HG03457 (cell line): ENCODE results near the gene TSPAN31.
A peak's percentile ranks its signal among the peaks of the same experiment; 100 is the strongest.
"Not testable (repeated sequence)": the region's sequence is repeated elsewhere in the genome, so short reads cannot be mapped to it uniquely, and the experiment has no call there.

Experiments
- ATAC-seq: cut with Tn5 transposase; IDR thresholded peaks from one replicate; pipeline ENCODE4 v1.9.1; 2021; ENCODE audit warnings: moderate number of reproducible peaks; ENCODE audit not compliant: unreplicated experiment

The TSPAN31 gene

GRCh38 chr12:57765698-57766463, 21.0 kb downstream of the TSPAN31 start:
- no peak for ATAC-seq

DNA sequence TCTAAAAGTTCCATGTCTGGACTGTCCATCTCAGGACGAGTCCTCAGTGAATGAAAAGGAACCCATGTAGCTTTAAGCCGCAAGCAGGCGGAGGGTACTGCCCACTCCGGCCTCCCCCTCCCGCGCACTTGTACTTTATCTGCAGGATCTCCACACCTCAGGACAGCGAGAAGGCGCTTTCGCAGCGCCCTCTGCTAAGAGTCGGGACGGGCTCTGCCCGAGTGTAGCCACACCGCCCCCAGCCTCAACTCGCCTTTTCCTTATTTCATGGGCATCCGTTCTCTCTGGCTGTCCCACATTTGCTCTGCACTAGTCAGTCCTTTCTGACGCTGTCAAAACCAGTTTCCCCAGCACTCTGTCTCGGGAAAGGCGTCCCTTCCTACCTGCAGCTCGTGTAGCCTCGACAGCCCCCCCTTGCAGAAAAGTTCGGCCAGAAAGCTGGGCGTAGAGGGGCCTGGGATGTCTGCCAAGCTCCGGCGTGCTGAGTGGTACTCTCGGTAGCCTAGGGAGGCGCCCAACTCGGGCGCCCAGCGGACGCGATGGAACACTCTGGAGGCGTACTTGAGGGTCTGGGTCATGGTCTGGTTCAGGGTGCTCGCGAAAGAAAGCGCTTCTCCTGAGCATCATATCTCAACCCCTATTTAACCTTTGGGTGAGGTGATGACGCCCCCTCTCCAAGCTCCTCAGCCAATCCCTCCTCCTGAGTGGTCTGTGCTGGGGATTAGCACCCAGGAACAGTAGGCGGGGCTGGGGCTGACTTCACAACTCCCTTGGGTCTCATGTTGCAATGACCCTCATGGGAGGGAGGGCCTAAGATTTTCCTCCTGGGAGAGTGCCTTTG, 21.8 kb downstream of the TSPAN31 start, which contains the start of gene CYP27B1:
TSS of gene CYP27B1 (minus strand) at position 615 of the 841 bp plus-strand sequence. CDS start at position 578, 37 bp downstream.
- no peak for ATAC-seq

DNA sequence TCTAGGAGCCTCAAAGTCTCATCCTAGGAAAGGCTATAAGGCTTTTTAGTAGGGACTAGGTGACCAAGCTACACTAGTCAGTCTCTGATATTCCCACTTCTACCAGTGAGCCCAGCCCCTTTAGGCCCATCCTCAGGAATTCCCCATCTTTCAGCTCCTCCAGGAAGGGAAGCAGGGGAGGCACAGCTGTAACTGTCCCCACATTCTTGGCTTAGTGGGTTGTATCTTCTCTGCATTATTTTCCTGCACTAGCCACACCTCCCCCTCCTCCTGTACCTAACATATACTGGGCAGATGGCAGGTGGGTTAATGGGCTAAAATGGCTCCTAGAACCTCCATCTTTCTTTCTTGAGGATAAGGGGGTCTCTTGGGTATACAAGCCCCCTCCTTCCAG, 22.5 kb downstream of the TSPAN31 start:
- ATAC-seq = no peak

- no peak for ATAC-seq
These were observed 23.0 kb downstream of the TSPAN31 start for GRCh38 chr12:57767876-57768275.

GRCh38 chr12:57769594-57769993, 24.8 kb downstream of the TSPAN31 start:
- ATAC-seq = no peak

DNA sequence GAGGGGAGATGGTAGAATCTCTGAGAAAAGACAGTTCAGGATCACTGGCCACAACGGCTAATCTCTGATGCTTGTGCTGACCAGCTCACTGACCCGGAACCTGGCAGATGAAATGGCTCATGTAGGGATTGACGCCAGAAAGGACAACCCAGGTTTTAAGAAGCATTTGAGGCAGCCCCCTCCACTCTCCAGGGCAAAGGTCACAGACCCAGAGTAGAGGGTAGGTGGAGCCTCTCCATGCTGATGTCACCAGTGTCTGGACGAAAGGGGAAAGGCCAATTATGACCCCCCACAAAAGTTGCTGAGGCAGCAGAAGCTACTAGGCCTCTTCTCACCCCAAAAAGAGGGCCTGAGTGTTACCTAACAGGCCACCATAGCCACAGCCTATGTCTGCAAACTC, 25.9 kb downstream of the TSPAN31 start:
- no peak for ATAC-seq

DNA sequence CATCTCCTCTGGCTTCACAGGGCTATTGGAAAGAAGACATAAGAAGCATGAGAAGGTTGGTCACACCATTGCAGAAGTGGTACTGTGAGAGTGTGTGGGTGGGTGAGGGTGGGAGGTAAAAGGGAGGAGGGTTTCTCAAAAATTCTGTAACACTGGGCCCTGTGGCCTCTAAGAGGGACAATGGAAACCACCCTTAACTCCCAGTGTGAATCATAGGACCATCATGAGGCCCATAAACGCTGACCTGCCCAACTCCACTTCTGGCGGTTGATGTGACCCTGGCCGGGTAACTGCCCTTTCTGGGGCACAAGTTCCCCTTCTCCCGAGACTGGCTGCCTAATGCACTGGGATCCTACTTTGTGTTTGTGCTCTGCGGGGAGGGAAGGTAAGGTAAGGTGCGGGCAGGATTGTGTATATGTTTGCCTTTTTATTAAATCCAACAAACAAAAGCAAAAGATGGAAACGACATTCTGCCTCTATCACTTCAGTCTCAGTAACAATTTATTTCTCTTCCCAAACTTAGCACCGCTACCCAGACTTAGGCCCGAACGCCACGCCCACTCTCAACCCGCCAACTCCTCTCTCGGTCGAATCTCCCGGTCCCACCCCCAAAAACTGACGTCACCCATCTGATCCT, 26.5 kb downstream of the TSPAN31 start:
- peak; percentile 40 for ATAC-seq

GRCh38 chr12:57771873-57772428, 27.1 kb downstream of the TSPAN31 start, which contains the start of gene METTL1:
METTL1 (minus strand) TSS chr12:57772105; CDS start chr12:57772083, 22 bp downstream.
- peak; percentile 68 for ATAC-seq

DNA sequence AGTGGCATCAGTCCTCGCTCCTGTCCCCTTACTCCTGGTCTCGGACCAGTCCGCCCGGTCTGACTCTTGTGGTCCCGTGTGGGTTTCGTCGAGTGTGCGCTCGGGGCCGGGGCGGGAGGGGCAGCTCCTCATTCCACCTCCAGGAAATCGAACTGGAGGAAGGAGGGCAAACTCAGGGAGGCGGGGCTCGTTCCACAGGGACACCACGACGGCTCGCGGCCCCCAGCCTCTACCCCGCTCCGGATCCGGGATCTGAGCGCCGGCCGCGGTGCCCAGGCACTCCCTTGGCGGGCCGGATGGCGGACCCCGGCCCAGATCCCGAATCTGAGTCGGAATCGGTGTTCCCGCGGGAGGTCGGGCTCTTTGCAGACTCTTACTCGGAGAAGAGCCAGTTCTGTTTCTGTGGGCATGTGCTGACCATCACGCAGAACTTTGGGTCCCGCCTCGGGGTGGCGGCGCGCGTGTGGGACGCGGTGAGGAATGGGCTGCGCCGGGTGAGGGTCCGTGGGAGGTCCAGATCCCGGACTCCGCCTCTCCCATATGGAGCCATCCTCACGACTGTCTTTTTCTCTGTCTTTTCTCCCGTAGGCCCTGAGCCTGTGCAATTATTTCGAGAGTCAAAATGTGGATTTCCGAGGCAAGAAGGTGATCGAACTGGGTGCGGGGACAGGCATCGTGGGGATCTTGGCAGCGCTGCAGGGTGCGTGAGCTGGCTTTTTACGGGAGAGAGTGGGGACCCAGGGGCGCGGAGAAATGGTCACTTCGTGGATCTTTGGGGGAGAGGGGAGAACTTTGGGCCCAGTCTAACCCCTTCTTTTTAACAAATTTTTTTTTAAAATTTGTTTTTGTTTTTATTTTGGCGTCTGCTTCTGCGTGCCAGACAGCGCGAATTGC, 27.8 kb downstream of the TSPAN31 start, which contains the start of gene EEF1AKMT3:
TSS of gene EEF1AKMT3 (plus strand) at position 186 of the 894 bp plus-strand sequence. CDS start at position 297, 111 bp downstream.
- peak; percentile 15 for ATAC-seq

DNA sequence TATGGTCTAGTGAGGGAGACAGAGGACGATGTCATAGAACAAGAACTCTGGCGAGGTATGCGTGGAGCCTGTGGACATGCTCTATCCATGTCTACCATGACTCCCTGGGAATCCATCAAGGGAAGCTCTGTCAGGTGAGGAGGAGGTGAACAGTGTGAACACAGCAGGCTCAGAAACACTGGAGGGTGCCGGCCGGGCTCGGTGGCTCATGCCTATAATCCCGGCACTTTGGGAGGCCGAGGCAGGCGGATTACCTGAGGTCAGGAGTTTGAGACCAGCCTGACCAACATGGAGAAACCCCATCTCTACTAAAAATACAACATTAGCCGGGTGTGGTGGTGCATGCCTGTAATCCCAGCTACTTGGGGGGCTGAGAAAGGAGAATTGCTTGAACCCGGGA, 29.8 kb downstream of the TSPAN31 start:
- not testable (repeated sequence) for ATAC-seq

DNA sequence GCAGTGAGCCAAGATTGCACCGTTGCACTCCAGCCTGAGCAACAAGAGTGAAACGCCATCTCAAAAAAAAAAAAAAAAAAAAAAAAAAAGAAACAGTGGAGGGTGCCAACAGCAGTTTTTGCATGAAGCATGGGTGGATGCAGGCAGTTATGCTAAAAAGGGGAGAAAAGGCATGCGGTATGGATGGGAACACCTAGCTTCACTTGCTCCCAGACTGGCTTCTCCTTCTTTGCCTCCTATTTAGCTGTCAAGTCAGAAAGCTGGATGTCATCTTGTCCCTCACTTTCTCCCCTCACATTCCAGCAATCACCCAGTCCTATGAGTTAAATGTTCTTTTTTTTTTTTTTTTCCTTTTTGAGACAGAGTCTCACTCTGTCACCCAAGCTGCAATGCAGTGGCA, 30.2 kb downstream of the TSPAN31 start:
- no peak for ATAC-seq

DNA sequence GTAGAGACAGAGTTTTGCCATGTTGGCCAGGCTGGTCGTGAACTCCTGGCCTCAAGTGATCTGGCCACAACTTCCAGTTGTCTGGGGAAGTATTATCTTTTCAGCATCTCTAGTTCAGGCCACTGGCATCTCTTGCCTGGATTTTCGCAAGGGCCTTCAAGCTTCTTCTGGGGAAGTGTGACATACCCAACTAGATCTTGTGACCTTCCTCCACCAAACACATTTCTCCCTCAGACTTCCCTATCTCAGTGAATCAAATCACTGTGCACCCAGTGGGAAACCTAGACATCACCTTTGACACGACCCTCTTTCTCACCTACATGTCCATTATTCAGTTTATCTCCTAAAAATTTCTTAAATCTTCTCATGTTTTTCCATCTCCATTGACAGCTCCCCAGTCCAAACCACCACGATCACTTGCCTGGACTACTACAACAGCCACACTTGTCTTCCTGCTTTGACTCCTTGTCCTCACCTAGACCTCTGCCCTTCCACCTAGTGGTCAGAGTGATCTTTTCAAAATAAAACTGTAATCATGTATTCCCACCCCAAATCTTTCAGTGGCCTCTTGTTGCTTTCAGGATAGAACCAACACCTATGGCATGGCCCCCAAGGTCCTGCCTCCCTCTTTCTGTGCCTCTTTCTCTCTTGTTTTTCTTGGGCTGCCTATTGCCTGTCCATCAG, 30.9 kb downstream of the TSPAN31 start:
- ATAC-seq = no peak

DNA sequence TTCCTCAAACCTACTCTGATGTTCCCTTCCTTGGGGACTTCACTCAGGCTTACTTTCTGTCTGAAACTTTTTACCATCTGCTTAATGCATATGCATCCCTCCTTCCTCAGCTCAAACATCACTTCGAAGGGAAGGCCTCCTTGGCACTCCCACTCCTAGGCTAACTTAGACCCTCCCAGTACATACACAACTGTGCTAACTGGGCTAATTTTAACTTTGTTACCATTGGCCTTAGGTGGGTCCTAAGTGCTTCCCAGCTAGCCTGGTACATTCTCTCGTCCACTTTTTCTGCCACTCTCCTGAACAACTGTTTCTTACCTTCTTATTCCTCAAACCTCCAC, 31.4 kb downstream of the TSPAN31 start:
- no peak for ATAC-seq

GRCh38 chr12:57777367-57777766, 32.5 kb downstream of the TSPAN31 start:
- ATAC-seq = no peak

- no peak for ATAC-seq
These were observed 33.1 kb downstream of the TSPAN31 start for GRCh38 chr12:57777911-57778310.

GRCh38 chr12:57779736-57780135, 34.9 kb downstream of the TSPAN31 start:
- no peak for ATAC-seq

DNA sequence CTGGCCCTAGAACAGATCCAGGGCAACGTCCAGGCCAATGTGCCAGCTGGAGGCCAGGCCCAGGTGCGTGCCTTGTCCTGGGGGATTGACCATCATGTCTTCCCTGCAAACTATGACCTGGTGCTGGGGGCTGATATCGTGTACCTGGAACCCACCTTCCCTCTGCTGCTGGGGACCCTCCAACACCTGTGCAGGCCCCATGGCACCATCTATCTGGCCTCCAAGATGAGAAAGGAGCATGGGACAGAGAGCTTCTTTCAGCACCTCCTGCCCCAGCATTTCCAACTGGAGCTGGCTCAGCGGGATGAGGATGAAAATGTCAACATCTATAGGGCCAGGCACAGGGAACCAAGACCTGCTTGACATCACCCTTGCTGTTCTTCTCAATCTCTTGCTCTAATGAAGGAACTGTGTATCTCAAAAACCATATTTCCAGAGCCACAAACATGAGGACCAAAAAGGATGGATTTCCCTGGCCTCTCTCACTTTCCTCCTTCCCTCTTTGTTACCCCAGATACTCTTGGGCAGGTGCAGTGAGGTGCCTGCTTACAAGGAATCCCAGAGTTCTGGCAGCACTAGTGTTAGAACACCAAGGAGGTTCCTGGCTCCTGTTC, 35.6 kb downstream of the TSPAN31 start:
- no peak for ATAC-seq

- ATAC-seq = no peak
These were observed 36.4 kb downstream of the TSPAN31 start for GRCh38 chr12:57781244-57781643.

GRCh38 chr12:57781801-57782200, 37.0 kb downstream of the TSPAN31 start:
- no peak for ATAC-seq
